Astrocyte (in vitro differentiated cells and primary cell): ENCODE data around the gene RYR2. TPM values are rescaled to one million over a fixed set of nuclear protein-coding genes. Genes with fewer than 3 reads are reported as not detected.

Source experiments
- DNase-seq: peaks from one replicate; pipeline ENCODE4 v3.0.0-alpha.2; 2010; ENCODE audit warnings: low read depth
- FAIRE-seq: peaks from 2 replicates; lab custom pipeline; 2011; peaks lifted over from hg19 to GRCh38; lab: Jason Lieb, UNC
- H2AFZ ChIP-seq: 2 replicates; pipeline ENCODE4 v1.6.0; 2012; ENCODE audit warnings: low read depth, low read length, inconsistent platforms
- H3K27ac ChIP-seq: 2 replicates; pipeline ENCODE4 v1.5.1; 2011; ENCODE audit warnings: low read depth, low read length, inconsistent platforms
- H3K27me3 ChIP-seq: 2 replicates; pipeline ENCODE4 v1.6.0; 2011; ENCODE audit warnings: low read length, inconsistent platforms; ENCODE audit not compliant: insufficient read depth
- H3K36me3 ChIP-seq: 2 replicates; pipeline ENCODE4 v1.5.1; 2011; ENCODE audit warnings: low read length, inconsistent platforms; ENCODE audit not compliant: insufficient read depth
- H3K4me1 ChIP-seq: 2 replicates; pipeline ENCODE4 v1.5.1; 2011; ENCODE audit warnings: low read length, inconsistent platforms; ENCODE audit not compliant: insufficient read depth
- H3K4me2 ChIP-seq: 2 replicates; pipeline ENCODE4 v1.6.0; 2012; ENCODE audit warnings: low read length, inconsistent platforms
- H3K4me3 ChIP-seq: 2 replicates; pipeline ENCODE4 v1.5.1; 2011; ENCODE audit warnings: low read depth, mild to moderate bottlenecking, low read length, inconsistent platforms; ENCODE audit not compliant: insufficient read depth
- H3K79me2 ChIP-seq: 2 replicates; pipeline ENCODE4 v1.6.0; 2012; ENCODE audit warnings: mild to moderate bottlenecking, low read length, inconsistent platforms; ENCODE audit not compliant: insufficient read depth
- H3K9ac ChIP-seq: 2 replicates; pipeline ENCODE4 v1.6.0; 2012; ENCODE audit warnings: mild to moderate bottlenecking, low read length, inconsistent platforms
- H3K9me3 ChIP-seq: 2 replicates; pipeline ENCODE4 v1.5.1; 2012; ENCODE audit warnings: low read depth, mild to moderate bottlenecking, low read length, inconsistent platforms; ENCODE audit not compliant: insufficient read depth
- H4K20me1 ChIP-seq: 2 replicates; pipeline ENCODE4 v1.6.0; 2012; ENCODE audit warnings: low read length, inconsistent platforms; ENCODE audit not compliant: insufficient read depth
- H3K27ac Mint-ChIP-seq: one replicate; pipeline ENCODE4 v1.8.0; 2021; ENCODE audit warnings: mild to moderate bottlenecking, mixed read lengths; ENCODE audit not compliant: unreplicated experiment
- H3K27me3 Mint-ChIP-seq: one replicate; pipeline ENCODE4 v1.8.0; 2021; ENCODE audit warnings: low read depth, mixed read lengths; ENCODE audit not compliant: unreplicated experiment
- H3K36me3 Mint-ChIP-seq: one replicate; pipeline ENCODE4 v1.8.0; 2021; ENCODE audit warnings: low read depth, mixed read lengths; ENCODE audit not compliant: unreplicated experiment
- H3K4me1 Mint-ChIP-seq: one replicate; pipeline ENCODE4 v1.8.0; 2021; ENCODE audit warnings: low read depth, mixed read lengths; ENCODE audit not compliant: unreplicated experiment
- H3K4me3 Mint-ChIP-seq: one replicate; pipeline ENCODE4 v1.8.0; 2021; ENCODE audit warnings: mild to moderate bottlenecking, moderate library complexity, mixed read lengths; ENCODE audit not compliant: unreplicated experiment
- H3K9me3 Mint-ChIP-seq: one replicate; pipeline ENCODE4 v1.8.0; 2021; ENCODE audit warnings: mild to moderate bottlenecking, mixed read lengths; ENCODE audit not compliant: unreplicated experiment
- CTCF ChIP-seq: IDR thresholded peaks from 2 replicates; pipeline ENCODE4 v1.5.1; 2011; ENCODE audit warnings: low read depth, mild to moderate bottlenecking, inconsistent platforms, low read length, moderate library complexity; ENCODE audit not compliant: insufficient read depth
- EZH2 ChIP-seq: IDR thresholded peaks from 2 replicates; pipeline ENCODE4 v1.6.1; 2012; ENCODE audit warnings: mild to moderate bottlenecking, low read length, inconsistent platforms; ENCODE audit not compliant: insufficient read depth
- total RNA-seq: library from RNA; stranded (reverse); gene quantifications from 2 replicates; pipeline ENCODE4 v1.2.1, GENCODE V29; 2021

The RYR2 gene
- total RNA-seq, 1 donor from 2014 or later: 0.30 TPM

GRCh38 chr1:237809099-237809498 lies 767.1 kb downstream of the RYR2 start:
- H2AFZ ChIP-seq: no peak overlapping the region
- no peak overlapping the region for H3K27ac ChIP-seq
- H3K9ac ChIP-seq: no peak overlapping the region
- Mint-ChIP-seq H3K4me3 (no peak overlapping the region), H3K27ac (no peak overlapping the region), H3K36me3 (no peaks in the 10 kb centered on the region), H3K9me3 (no peaks in the 10 kb centered on the region), H3K4me1 (no peaks in the 10 kb centered on the region), H3K27me3 (no peaks in the 10 kb centered on the region)
- no peaks in the 10 kb centered on the region for H3K9me3 ChIP-seq
- TF ChIP-seq EZH2 (no peak), CTCF (no peak)
- H3K79me2 ChIP-seq: no peaks in the 10 kb centered on the region
- H3K27me3 ChIP-seq: no peaks in the 10 kb centered on the region
- no peaks in the 10 kb centered on the region for H3K4me1 ChIP-seq
- no peak for DNase-seq
- H3K4me3 ChIP-seq: no peak overlapping the region
- FAIRE-seq: no peak
- no peaks in the 10 kb centered on the region for H3K36me3 ChIP-seq
- H3K4me2 ChIP-seq: no peak overlapping the region
- H4K20me1 ChIP-seq: no peaks in the 10 kb centered on the region

- TF ChIP-seq EZH2: no peak
- no peak for TF ChIP-seq CTCF
- no peak for FAIRE-seq
- H3K36me3 Mint-ChIP-seq: no peaks in the 10 kb centered on the region
Observed at GRCh38 chr1:237811633-237812032, 769.6 kb downstream of the RYR2 start.

GRCh38 chr1:237812061-237812460 lies 770.1 kb downstream of the RYR2 start:
- Histone ChIP-seq H3K4me1 (no peaks in the 10 kb centered on the region), H4K20me1 (no peaks in the 10 kb centered on the region), H3K36me3 (no peaks in the 10 kb centered on the region), H3K4me2 (no peak overlapping the region), H3K9me3 (no peaks in the 10 kb centered on the region), H3K4me3 (no peak overlapping the region), H3K27me3 (no peaks in the 10 kb centered on the region), H3K9ac (no peak overlapping the region), H3K27ac (no peak overlapping the region), H2AFZ (no peak overlapping the region), H3K79me2 (no peaks in the 10 kb centered on the region)
- TF ChIP-seq CTCF (no peak), EZH2 (no peak)
- Mint-ChIP-seq H3K4me1 (peaks cover 15% of the 10 kb centered on the region), H3K4me3 (no peak overlapping the region), H3K27me3 (no peaks in the 10 kb centered on the region), H3K27ac (no peak overlapping the region), H3K9me3 (peaks cover 2% of the 10 kb centered on the region), H3K36me3 (no peaks in the 10 kb centered on the region)
- DNase-seq (no peak), FAIRE-seq (no peak)

More at GRCh38 chr1:237811633-237812032, 769.6 kb downstream of the RYR2 start:
- H3K4me3 Mint-ChIP-seq: no peak overlapping the region
- H3K9me3 Mint-ChIP-seq: peaks cover 2% of the 10 kb centered on the region
- no peak overlapping the region for H3K27ac ChIP-seq
- no peaks in the 10 kb centered on the region for H3K9me3 ChIP-seq
- no peak overlapping the region for H3K4me2 ChIP-seq
- H3K4me1 ChIP-seq: no peaks in the 10 kb centered on the region
- no peak overlapping the region for H3K27ac Mint-ChIP-seq
- no peak for DNase-seq
- no peak overlapping the region for H2AFZ ChIP-seq
- H3K79me2 ChIP-seq: no peaks in the 10 kb centered on the region
- H3K9ac ChIP-seq: no peak overlapping the region
- no peaks in the 10 kb centered on the region for H3K36me3 ChIP-seq
- H3K27me3 Mint-ChIP-seq: no peaks in the 10 kb centered on the region
- H4K20me1 ChIP-seq: no peaks in the 10 kb centered on the region
- no peak overlapping the region for H3K4me3 ChIP-seq
- H3K27me3 ChIP-seq: no peaks in the 10 kb centered on the region
- peaks cover 12% of the 10 kb centered on the region for H3K4me1 Mint-ChIP-seq
